Left lung (tissue), 10 donors: Measurements from ENCODE around the gene TMUB1. TPM values are rescaled to one million over a fixed set of nuclear protein-coding genes. Genes with fewer than 3 reads are reported as not detected.
A peak's percentile ranks its signal among the peaks of the same experiment; 100 is the strongest.

Experiments
- ATAC-seq: fragments of 200-7000 bp; cut with Tn5 transposase; one replicate; pipeline ENCODE4 v1.9.1; 2020; ENCODE audit warnings: moderate library complexity
- DNase-seq, 4 donors: peaks; one replicate each; pipeline ENCODE4 v3.0.0-alpha.2; 2013 to 2020
- H3K27ac ChIP-seq, 2 donors: fragments of 200-600 bp; sonication (generic) in 1 of 2; one replicate each; pipeline versions ENCODE4 v1.5.0 to v1.8.0; 2020 to 2021
- H3K27me3 ChIP-seq, 2 donors: fragments of 200-600 bp; sonication (generic) in 1 of 2; one replicate each; pipeline versions ENCODE4 v1.5.0 to v1.8.0; 2020 to 2021
- H3K36me3 ChIP-seq, 2 donors: fragments of 200-600 bp; sonication (generic) in 1 of 2; one replicate each; pipeline versions ENCODE4 v1.5.0 to v1.8.0; 2020 to 2021
- H3K4me1 ChIP-seq, 2 donors: fragments of 200-600 bp; one replicate each; pipeline ENCODE4 v1.8.0; 2021
- H3K4me3 ChIP-seq, 2 donors: fragments of 200-600 bp; sonication (generic) in 1 of 2; one replicate each; pipeline versions ENCODE4 v1.5.0 to v1.8.0; 2020 to 2021; ENCODE audit warnings: mild to moderate bottlenecking in 1 of 2
- H3K9me3 ChIP-seq, 2 donors: fragments of 200-600 bp; sonication (generic) in 1 of 2; one replicate each; pipeline versions ENCODE4 v1.5.0 to v1.8.0; 2020 to 2021
- CTCF ChIP-seq, 2 donors: fragments of 200-600 bp; sonication (generic) in 1 of 2; IDR thresholded peaks; one replicate each; pipeline versions ENCODE4 v1.5.0 to v1.8.0; 2021; ENCODE audit warnings: antibody characterized with exemption in 2 of 2
- intact Hi-C, 2 donors: fragments of 100-400 bp; cut with DNase I; formaldehyde crosslinking; loops; one replicate each; pipeline versions ENCODE4 v1.11.2 to v1.14.2; 2022
- polyA plus RNA-seq, 6 donors: library from polyadenylated mRNA; unstranded; fragments of 120-200 nt; gene quantifications; one replicate each; pipeline ENCODE4 v1.2.1, GENCODE V29; 2013; ENCODE audit not compliant: insufficient read length in 6 of 6
- total RNA-seq, 2 donors: library from RNA; stranded (reverse); fragmentation: NEBNext Ultra II Directional; extraction: Animal tissue kit (Norgen Biotek cat#: 25700); gene quantifications; one replicate each; pipeline ENCODE4 v1.2.1, GENCODE V29; 2021
- donor health status: DM: no; HTN: yes; CAD: no.
- donor health status: DM: no; HTN: no; CAD: no.

Gene TMUB1
- total and polyA plus RNA-seq, 8 donors: 21.2 to 49.1 (median 24.5) TPM

- no peak overlapping the region for H3K4me3 ChIP-seq
- H3K36me3 ChIP-seq: peaks cover 5 to 95% of the 10 kb centered on the region in 2 donors
- H3K27ac ChIP-seq: no peak overlapping the region
- TF ChIP-seq CTCF (IDR thresholded peaks at IDR 0.05): no peak
- H3K4me1 ChIP-seq: no peaks in the 10 kb centered on the region
- no peaks in the 10 kb centered on the region for H3K9me3 ChIP-seq
- ATAC-seq (no peak), DNase-seq (no peak)
- no peaks in the 10 kb centered on the region for H3K27me3 ChIP-seq
- intact Hi-C loops: no loop called here
These were observed 15.1 kb downstream of the TMUB1 start for GRCh38 chr7:151068069-151068773.

GRCh38 chr7:151066273-151066974, 16.9 kb downstream of the TMUB1 start:
- Histone ChIP-seq H3K27me3 (no peaks in the 10 kb centered on the region), H3K4me1 (peaks cover 9 to 14% of the 10 kb centered on the region in 2 donors), H3K27ac (no peak overlapping the region), H3K9me3 (no peaks in the 10 kb centered on the region), H3K36me3 (peaks cover 5 to 89% of the 10 kb centered on the region in 2 donors), H3K4me3 (no peak overlapping the region)
- DNase-seq (peak in 1 of 4 donors; percentile 77), ATAC-seq (no peak)
- intact Hi-C loops: no loop called here
- TF ChIP-seq CTCF (IDR thresholded peaks at IDR 0.05): no peak

- H3K4me1 ChIP-seq: peaks cover 17 to 23% of the 10 kb centered on the region in 2 donors
- H3K4me3 ChIP-seq: no peak overlapping the region
- H3K27ac ChIP-seq: no peak overlapping the region
- DNase-seq: no peak
- H3K9me3 ChIP-seq: no peaks in the 10 kb centered on the region
- intact Hi-C loops: no loop called here
- H3K27me3 ChIP-seq: no peaks in the 10 kb centered on the region
- H3K36me3 ChIP-seq: peaks cover 5 to 80% of the 10 kb centered on the region in 2 donors
- no peak for TF ChIP-seq CTCF (IDR thresholded peaks at IDR 0.05)
- no peak for ATAC-seq
These were observed 17.8 kb downstream of the TMUB1 start for GRCh38 chr7:151065516-151065915.

GRCh38 chr7:151064993-151065392, 18.3 kb downstream of the TMUB1 start:
- ATAC-seq: no peak
- Histone ChIP-seq H3K27ac (no peak overlapping the region), H3K4me3 (no peak overlapping the region), H3K27me3 (no peaks in the 10 kb centered on the region), H3K36me3 (peaks cover 5 to 74% of the 10 kb centered on the region in 2 donors), H3K9me3 (no peaks in the 10 kb centered on the region), H3K4me1 (peaks cover 20 to 29% of the 10 kb centered on the region in 2 donors)
- no peak for DNase-seq
- intact Hi-C loops: no loop called here
- no peak for TF ChIP-seq CTCF (IDR thresholded peaks at IDR 0.05)

GRCh38 chr7:151064454-151064853, 18.8 kb downstream of the TMUB1 start:
- H3K4me3 ChIP-seq: no peak overlapping the region
- peaks cover 5 to 69% of the 10 kb centered on the region in 2 donors for H3K36me3 ChIP-seq
- ATAC-seq (no peak), DNase-seq (no peak)
- H3K4me1 ChIP-seq: peaks cover 20 to 31% of the 10 kb centered on the region in 2 donors
- no peaks in the 10 kb centered on the region for H3K27me3 ChIP-seq
- no peak overlapping the region for H3K27ac ChIP-seq
- H3K9me3 ChIP-seq: no peaks in the 10 kb centered on the region
- intact Hi-C loops: no loop called here
- TF ChIP-seq CTCF (IDR thresholded peaks at IDR 0.05): no peak
